Neutrophil (primary cell): ENCODE measurements around the gene PSMD12.
"Not testable (repeated sequence)": the region's sequence is repeated elsewhere in the genome, so short reads cannot be mapped to it uniquely, and the experiment has no call there.

ENCODE experiments used
- H3K27ac ChIP-seq: fragments of 200-600 bp; sonication (generic); 2 replicates; pipeline ENCODE4 v1.5.1; 2016; ENCODE audit warnings: mild to moderate bottlenecking, moderate library complexity
- H3K27me3 ChIP-seq: fragments of 200-600 bp; sonication (generic); 2 replicates; pipeline ENCODE4 v1.6.0; 2016; ENCODE audit warnings: mild to moderate bottlenecking
- H3K36me3 ChIP-seq: fragments of 200-600 bp; sonication (generic); 2 replicates; pipeline ENCODE4 v1.5.1; 2017
- H3K4me1 ChIP-seq, 2 experiments: fragments of 200-600 bp in 1 of 2; sonication (generic) in 1 of 2; 1 replicate in 1 of 2; 2 replicates in 1 of 2; pipeline versions ENCODE4 v1.5.1 to v1.6.1; 2013 to 2016; ENCODE audit warnings: low read depth in 1 of 2, low read length in 1 of 2, mild to moderate bottlenecking in 1 of 2, moderate library complexity in 1 of 2; ENCODE audit not compliant: control insufficient read depth in 1 of 2, insufficient read depth in 1 of 2
- H3K4me3 ChIP-seq, 2 experiments: fragments of 200-600 bp in 1 of 2; sonication (generic) in 1 of 2; 1 replicate in 1 of 2; 2 replicates in 1 of 2; pipeline ENCODE4 v1.5.1; 2013 to 2016; ENCODE audit warnings: low read depth in 1 of 2, low read length in 1 of 2, mild to moderate bottlenecking in 1 of 2, moderate library complexity in 1 of 2
- H3K9me3 ChIP-seq: fragments of 200-600 bp; sonication (generic); 2 replicates; pipeline ENCODE4 v1.5.1; 2016
- CTCF ChIP-seq: fragments of 200-600 bp; sonication (generic); IDR thresholded peaks from 2 replicates; pipeline ENCODE4 v1.5.1; 2016; ENCODE audit warnings: antibody characterized with exemption

The PSMD12 gene

DNA sequence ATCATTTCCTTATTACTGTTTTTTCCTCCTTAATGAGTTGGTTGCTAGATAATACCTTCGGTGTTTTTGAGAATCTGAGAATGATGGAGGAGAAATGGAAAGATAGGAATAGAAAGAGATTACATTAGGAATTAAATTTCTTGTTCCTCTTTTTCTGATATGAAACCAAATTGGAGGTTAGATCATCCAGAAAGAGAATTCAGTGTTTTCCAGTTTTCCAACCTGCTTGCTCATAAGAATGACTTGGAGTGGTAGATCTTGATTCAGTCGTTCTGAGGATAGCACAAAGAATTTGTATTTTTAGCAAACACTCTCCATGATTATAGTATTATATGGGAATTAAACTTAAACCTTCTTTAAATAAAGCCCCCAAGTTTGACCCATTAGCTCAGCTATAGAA, 46.6 kb upstream of the PSMD12 start:
- Histone ChIP-seq H3K27me3 (no peaks in the 10 kb centered on the region), H3K9me3 (no peaks in the 10 kb centered on the region), H3K27ac (no peak overlapping the region), H3K36me3 (no peaks in the 10 kb centered on the region), H3K4me1 (peaks cover 12 to 14% of the 10 kb centered on the region in 2 experiments), H3K4me3 (no peak overlapping the region)
- no peak for TF ChIP-seq CTCF

- no peak for TF ChIP-seq CTCF
- peak overlapping the region; percentile 58 for H3K27ac ChIP-seq
- no peaks in the 10 kb centered on the region for H3K9me3 ChIP-seq
- no peaks in the 10 kb centered on the region for H3K27me3 ChIP-seq
- no peaks in the 10 kb centered on the region for H3K36me3 ChIP-seq
- H3K4me3 ChIP-seq = no peak overlapping the region
- peaks cover 12 to 14% of the 10 kb centered on the region in 2 experiments for H3K4me1 ChIP-seq
These were observed 45.7 kb upstream of the PSMD12 start for GRCh38 chr17:67412032-67412431.

GRCh38 chr17:67411397-67411796, 45.0 kb upstream of the PSMD12 start:
- Histone ChIP-seq H3K36me3 (no peaks in the 10 kb centered on the region), H3K27me3 (no peaks in the 10 kb centered on the region), H3K27ac (peak overlapping the region; percentile 58), H3K4me1 (peaks cover 11 to 12% of the 10 kb centered on the region in 2 experiments), H3K9me3 (no peaks in the 10 kb centered on the region), H3K4me3 (no peak overlapping the region)
- TF ChIP-seq CTCF = no peak

- not testable (repeated sequence) for H3K36me3 ChIP-seq, H3K4me3 ChIP-seq, H3K27ac ChIP-seq, H3K9me3 ChIP-seq, H3K27me3 ChIP-seq
- H3K4me1 ChIP-seq = peaks cover 9 to 12% of the 10 kb centered on the region in 2 experiments
These were observed 42.1 kb upstream of the PSMD12 start for GRCh38 chr17:67408455-67408830.

DNA sequence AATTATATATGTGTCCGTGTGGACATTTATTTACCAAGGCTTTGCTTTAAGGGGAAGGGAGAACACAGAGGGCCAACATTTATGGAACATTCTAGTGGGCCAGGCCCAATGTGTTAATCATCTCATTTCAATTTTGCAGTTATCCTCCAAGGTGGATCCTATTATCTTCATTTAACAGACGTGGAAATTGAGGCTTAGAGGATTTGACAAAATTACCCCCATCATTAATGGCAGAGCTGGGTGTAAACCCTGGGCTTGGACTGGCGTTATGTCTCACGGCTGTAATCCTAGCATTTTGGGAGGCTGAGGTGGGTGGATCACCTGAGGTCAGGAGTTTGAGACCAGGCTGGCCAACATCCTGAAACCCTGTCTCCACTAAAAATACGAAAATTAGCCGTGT, 37.1 kb upstream of the PSMD12 start:
- H3K27ac ChIP-seq = no peak overlapping the region
- H3K9me3 ChIP-seq = no peaks in the 10 kb centered on the region
- H3K36me3 ChIP-seq = no peaks in the 10 kb centered on the region
- H3K4me1 ChIP-seq = peaks cover 26 to 29% of the 10 kb centered on the region in 2 experiments
- H3K4me3 ChIP-seq = no peak overlapping the region
- no peaks in the 10 kb centered on the region for H3K27me3 ChIP-seq
- TF ChIP-seq CTCF = no peak

DNA sequence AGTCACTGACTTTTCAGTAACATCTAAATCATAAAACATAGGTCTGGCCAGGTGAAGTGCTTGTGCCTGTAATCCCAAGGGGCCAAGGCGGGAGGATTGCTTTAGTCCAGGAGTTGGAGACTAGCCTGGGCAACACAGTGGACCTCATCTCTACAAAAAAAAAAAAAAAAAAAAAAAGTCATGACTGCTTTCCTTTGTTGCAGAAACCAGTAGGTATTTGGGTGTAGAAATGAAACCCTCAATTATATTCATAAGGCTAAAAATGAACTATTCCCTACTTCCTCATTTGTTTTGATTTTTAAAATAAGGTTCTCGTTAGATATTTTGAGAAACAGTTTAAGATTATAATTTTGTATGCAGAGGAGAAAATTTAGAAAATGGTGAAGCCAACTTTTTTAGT, 36.7 kb upstream of the PSMD12 start:
- no peak for TF ChIP-seq CTCF
- no peaks in the 10 kb centered on the region for H3K9me3 ChIP-seq
- H3K27ac ChIP-seq = no peak overlapping the region
- no peak overlapping the region for H3K4me3 ChIP-seq
- no peaks in the 10 kb centered on the region for H3K36me3 ChIP-seq
- peaks cover 26 to 29% of the 10 kb centered on the region in 2 experiments for H3K4me1 ChIP-seq
- no peaks in the 10 kb centered on the region for H3K27me3 ChIP-seq
